HEK293T (cell line): Measurements from ENCODE around the gene BLZF1.

Source experiments
- CTCF ChIA-PET: fragments of 350-600 bp; formaldehyde crosslinking; extraction: SDS; loops from one replicate; lab custom pipeline; 2021; ENCODE audit warnings: antibody characterized with exemption, inconsistent platforms; lab: Yijun Ruan, JAX
- POLR2A ChIA-PET: fragments of 350-600 bp; formaldehyde crosslinking; extraction: SDS; loops from one replicate; lab custom pipeline; 2020; ENCODE audit warnings: antibody characterized with exemption, inconsistent platforms; lab: Yijun Ruan, JAX
- DNase-seq: peaks from one replicate; pipeline ENCODE4 v3.0.0; 2012; ENCODE audit warnings: mixed read lengths; ENCODE audit errors: extremely low spot score
- ARNT ChIP-seq: fragments of 450-650 bp; IDR thresholded peaks from 2 replicates; pipeline ENCODE4 v1.6.1; 2017; ENCODE audit warnings: mild to moderate bottlenecking
- BHLHE40 ChIP-seq: fragments of 450-650 bp; IDR thresholded peaks from 2 replicates; pipeline ENCODE4 v1.6.1; 2016; ENCODE audit warnings: mild to moderate bottlenecking, moderate library complexity, borderline replicate concordance
- CTBP1 ChIP-seq: fragments of 450-650 bp; IDR thresholded peaks from 2 replicates; pipeline ENCODE4 v1.6.1; 2016; ENCODE audit warnings: borderline replicate concordance
- ELF4 ChIP-seq: fragments of 450-650 bp; IDR thresholded peaks from 2 replicates; pipeline ENCODE4 v1.6.1; 2017; ENCODE audit warnings: antibody characterized with exemption
- FOXA1 ChIP-seq: fragments of 450-650 bp; IDR thresholded peaks from 2 replicates; pipeline ENCODE4 v1.6.1; 2016; ENCODE audit warnings: mild to moderate bottlenecking
- FOXK2 ChIP-seq: fragments of 450-650 bp; IDR thresholded peaks from 2 replicates; pipeline ENCODE4 v1.6.1; 2016; ENCODE audit warnings: mild to moderate bottlenecking
- FOXM1 ChIP-seq: fragments of 450-650 bp; IDR thresholded peaks from 2 replicates; pipeline ENCODE4 v1.6.1; 2017; ENCODE audit warnings: mild to moderate bottlenecking, borderline replicate concordance
- HDGF ChIP-seq: fragments of 450-650 bp; IDR thresholded peaks from 2 replicates; pipeline ENCODE4 v1.6.1; 2017; ENCODE audit warnings: antibody characterized with exemption, borderline replicate concordance
- L3MBTL2 ChIP-seq: fragments of 450-650 bp; conservative IDR thresholded peaks from 2 replicates; pipeline ENCODE4 v1.6.1; 2016; ENCODE audit warnings: mild to moderate bottlenecking
- LEF1 ChIP-seq: fragments of 450-650 bp; IDR thresholded peaks from 2 replicates; pipeline ENCODE4 v1.6.1; 2017; ENCODE audit warnings: mild to moderate bottlenecking, borderline replicate concordance
- NFRKB ChIP-seq: fragments of 450-650 bp; IDR thresholded peaks from 2 replicates; pipeline ENCODE4 v1.6.1; 2016; ENCODE audit warnings: mild to moderate bottlenecking, moderate library complexity
- PKNOX1 ChIP-seq: fragments of 450-650 bp; IDR thresholded peaks from 2 replicates; pipeline ENCODE4 v1.6.1; 2016
- SP1 ChIP-seq: fragments of 450-650 bp; IDR thresholded peaks from 2 replicates; pipeline ENCODE4 v1.6.1; 2017
- SUZ12 ChIP-seq: fragments of 450-650 bp; IDR thresholded peaks from 2 replicates; pipeline ENCODE4 v1.6.1; 2016; ENCODE audit warnings: mild to moderate bottlenecking
- TARDBP ChIP-seq: fragments of 450-650 bp; IDR thresholded peaks from 2 replicates; pipeline ENCODE4 v1.6.1; 2016
- ZNF384 ChIP-seq: fragments of 450-650 bp; IDR thresholded peaks from 2 replicates; pipeline ENCODE4 v1.6.1; 2016

The BLZF1 gene

DNA sequence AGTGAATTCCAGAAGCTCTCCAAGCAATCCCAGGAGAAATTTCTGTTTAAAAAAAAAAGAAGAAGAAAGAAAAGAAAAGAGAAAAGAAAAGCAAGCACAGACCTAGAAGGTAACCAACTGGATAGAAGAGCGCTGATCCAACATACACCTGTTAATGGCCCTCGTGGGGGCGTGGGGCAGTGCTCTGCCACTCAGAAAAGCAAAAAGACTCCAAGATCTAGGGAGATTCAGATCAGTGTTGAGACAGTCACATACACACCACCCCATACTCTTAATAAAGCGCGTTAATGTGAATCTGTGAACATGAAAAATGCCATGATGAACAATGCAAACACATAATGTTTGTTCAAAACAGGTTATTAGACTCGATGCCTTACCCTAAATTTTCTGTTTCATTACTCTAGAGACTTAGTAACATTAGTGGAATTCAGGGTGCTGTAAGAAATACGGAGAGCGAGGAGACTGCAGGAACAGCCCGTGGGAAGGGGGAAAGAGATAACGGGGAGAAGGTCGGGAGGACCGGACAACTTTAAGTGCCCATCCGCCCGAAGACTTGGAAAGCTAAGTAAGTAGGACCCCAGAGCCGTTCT, 804 bp upstream of the BLZF1 start:
- CTCF ChIA-PET, result interaction anchor here (0.6 kb wide), 1 partner anchor 779 kb away, joined by 3 read pairs; no protein-coding TSS in a partner anchor
- POLR2A ChIA-PET, result interaction anchor here (1.0 kb wide), 1 partner anchor 753 kb away, joined by 4 read pairs; no protein-coding TSS in a partner anchor
- no peak for DNase-seq
- TF ChIP-seq CTBP1, result peak; percentile 10; the same call in 1 of the 2 replicates
- no peak for TF ChIP-seq FOXM1

- CTCF ChIA-PET, result no interaction called here
- TF ChIP-seq FOXK2 (no peak), ARNT (no peak), HDGF (no peak), LEF1 (no peak)
- peak; percentile 39 for DNase-seq
- POLR2A ChIA-PET, result interaction anchor here (0.6 to 1.2 kb wide), 4 partner anchors 59 to 426 kb away, joined by 3 to 6 read pairs (median 4); partner anchors contain the start of genes CCDC181, METTL18 and SLC19A2
These were observed 393 bp downstream of the BLZF1 start for GRCh38 chr1:169368406-169368769.

- TF ChIP-seq CTBP1 (no peak), L3MBTL2 (no peak), PKNOX1 (no peak), LEF1 (no peak), SUZ12 (no peak)
- ChIA-PET CTCF (no interaction called here), POLR2A (no interaction called here)
- no peak for DNase-seq
These were observed 3.4 kb downstream of the BLZF1 start for GRCh38 chr1:169371404-169371803.

GRCh38 chr1:169381162-169381561, 13.2 kb downstream of the BLZF1 start:
- no peak for DNase-seq
- CTCF ChIA-PET, result no interaction called here
- TF ChIP-seq LEF1 (no peak), SP1 (no peak)
- POLR2A ChIA-PET, result no interaction called here

GRCh38 chr1:169383449-169383848, 15.5 kb downstream of the BLZF1 start:
- POLR2A ChIA-PET, result no interaction called here
- TF ChIP-seq SP1 (no peak), ELF4 (no peak), CTBP1 (no peak), TARDBP (no peak), FOXA1 (no peak), L3MBTL2 (no peak), BHLHE40 (no peak), NFRKB (no peak), FOXM1 (no peak), ZNF384 (no peak), LEF1 (no peak), HDGF (no peak), SUZ12 (no peak)
- DNase-seq, result no peak
- CTCF ChIA-PET, result no interaction called here

GRCh38 chr1:169387399-169387798, 19.4 kb downstream of the BLZF1 start:
- DNase-seq, result no peak
- ChIA-PET POLR2A (no interaction called here), CTCF (no interaction called here)
- no peak for TF ChIP-seq LEF1

GRCh38 chr1:169390303-169390702, 22.3 kb downstream of the BLZF1 start:
- no peak for DNase-seq
- CTCF ChIA-PET, result no interaction called here
- no peak for TF ChIP-seq ELF4
- TF ChIP-seq FOXM1, result no peak
- TF ChIP-seq PKNOX1, result no peak
- no peak for TF ChIP-seq L3MBTL2
- no peak for TF ChIP-seq ARNT
- no peak for TF ChIP-seq LEF1
- no peak for TF ChIP-seq BHLHE40
- no peak for TF ChIP-seq FOXK2
- no peak for TF ChIP-seq CTBP1
- no peak for TF ChIP-seq TARDBP
- no peak for TF ChIP-seq FOXA1
- POLR2A ChIA-PET, result interaction anchor here (1.3 kb wide), 1 partner anchor 36 kb away, joined by 3 read pairs; the partner anchor contains the start of gene CCDC181

GRCh38 chr1:169392406-169392805, 24.4 kb downstream of the BLZF1 start:
- no peak for DNase-seq
- ChIA-PET CTCF (no interaction called here), POLR2A (no interaction called here)
- no peak for TF ChIP-seq ARNT
- no peak for TF ChIP-seq HDGF
- no peak for TF ChIP-seq LEF1
- TF ChIP-seq FOXK2, result no peak
- no peak for TF ChIP-seq SP1
- TF ChIP-seq BHLHE40, result no peak
- no peak for TF ChIP-seq NFRKB
- no peak for TF ChIP-seq PKNOX1
- TF ChIP-seq FOXA1, result no peak
- no peak for TF ChIP-seq CTBP1
- no peak for TF ChIP-seq ELF4
- TF ChIP-seq L3MBTL2, result no peak
- TF ChIP-seq ZNF384, result no peak
- no peak for TF ChIP-seq SUZ12
- no peak for TF ChIP-seq FOXM1
- TF ChIP-seq TARDBP, result no peak
